ENCODE measurements around the gene WSB1.

Gene WSB1

DNA sequence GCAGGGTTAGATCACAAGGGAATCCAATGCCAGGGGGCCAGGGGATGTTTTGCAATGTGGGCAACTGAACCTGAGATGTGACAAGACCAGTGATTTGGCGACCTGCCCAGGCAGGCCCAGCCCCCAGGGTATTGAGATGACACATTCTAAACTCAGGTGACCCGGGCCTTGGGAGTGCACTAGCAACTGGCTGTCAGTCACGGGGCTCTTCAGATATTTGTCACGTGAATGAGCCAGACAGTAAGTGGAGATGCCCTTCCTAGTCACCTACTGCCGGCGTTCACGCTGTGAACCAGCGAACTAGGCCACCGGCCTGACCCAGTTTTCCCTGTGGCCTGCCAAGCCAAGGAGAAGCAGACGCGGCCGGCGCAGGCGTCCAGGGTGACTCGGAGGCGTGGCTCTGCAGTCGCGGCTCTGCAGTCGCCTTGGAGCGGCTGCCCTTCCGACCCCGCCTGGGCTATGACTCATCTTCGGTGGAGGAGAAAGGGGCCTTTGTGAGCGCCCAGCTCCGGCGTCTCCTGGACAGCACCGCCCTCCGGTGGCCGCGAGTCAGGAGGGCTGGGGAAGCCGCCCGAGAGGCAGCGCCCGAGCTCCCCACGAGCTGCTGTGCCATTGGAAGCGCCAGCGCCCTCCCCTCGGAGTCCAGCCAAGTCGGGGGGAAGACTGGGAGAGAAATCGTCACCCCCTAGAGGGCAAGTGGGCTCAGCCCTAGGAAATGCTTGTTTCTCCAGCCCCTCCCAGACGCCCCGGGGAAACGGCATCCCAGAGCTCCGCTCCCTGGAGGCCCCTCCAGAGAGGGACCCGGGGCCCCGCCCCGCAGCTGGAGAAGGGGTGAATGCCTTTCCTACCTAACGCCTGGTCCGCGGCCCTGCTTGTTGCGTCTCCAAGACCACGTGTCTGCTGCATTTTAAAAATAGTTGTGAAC lies 38.8 kb downstream of the WSB1 start:
- H3K27me3 ChIP-seq (replicated peaks; ENCODE audit: control insufficient read depth, insufficient read depth, low read length, poor library complexity, severe bottlenecking), result no peaks in the 10 kb centered on the region
- peaks cover 12% of the 10 kb centered on the region for H3K4me1 ChIP-seq (ENCODE audit: control insufficient read depth, insufficient read depth, low read length, poor library complexity, severe bottlenecking)
- H3K4me3 ChIP-seq (ENCODE audit: insufficient read depth, low read depth, low read length, poor library complexity, severe bottlenecking), result peak overlapping the region; percentile 59
- peak overlapping the region; percentile 62 for H3K27ac ChIP-seq (ENCODE audit: insufficient read depth, low read length, poor library complexity, severe bottlenecking)
- H3K36me3 ChIP-seq (ENCODE audit: control insufficient read depth, insufficient read depth, low read length), result no peaks in the 10 kb centered on the region
- no peaks in the 10 kb centered on the region for H3K9me3 ChIP-seq (ENCODE audit: control insufficient read depth, low read length)
- DNase-seq, result peak; percentile 86 to 91 (median 88)

- H3K9me3 ChIP-seq (ENCODE audit: control insufficient read depth, low read length), result no peaks in the 10 kb centered on the region
- peaks cover 12% of the 10 kb centered on the region for H3K4me1 ChIP-seq (ENCODE audit: control insufficient read depth, insufficient read depth, low read length, poor library complexity, severe bottlenecking)
- no peaks in the 10 kb centered on the region for H3K36me3 ChIP-seq (ENCODE audit: control insufficient read depth, insufficient read depth, low read length)
- no peak for DNase-seq
- H3K4me3 ChIP-seq (ENCODE audit: insufficient read depth, low read depth, low read length, poor library complexity, severe bottlenecking), result peak overlapping the region; percentile 59
- H3K27ac ChIP-seq (ENCODE audit: insufficient read depth, low read length, poor library complexity, severe bottlenecking), result peak overlapping the region; percentile 62
- H3K27me3 ChIP-seq (replicated peaks; ENCODE audit: control insufficient read depth, insufficient read depth, low read length, poor library complexity, severe bottlenecking), result no peaks in the 10 kb centered on the region
These were observed 39.6 kb downstream of the WSB1 start for GRCh38 chr17:27333410-27333980.

DNA sequence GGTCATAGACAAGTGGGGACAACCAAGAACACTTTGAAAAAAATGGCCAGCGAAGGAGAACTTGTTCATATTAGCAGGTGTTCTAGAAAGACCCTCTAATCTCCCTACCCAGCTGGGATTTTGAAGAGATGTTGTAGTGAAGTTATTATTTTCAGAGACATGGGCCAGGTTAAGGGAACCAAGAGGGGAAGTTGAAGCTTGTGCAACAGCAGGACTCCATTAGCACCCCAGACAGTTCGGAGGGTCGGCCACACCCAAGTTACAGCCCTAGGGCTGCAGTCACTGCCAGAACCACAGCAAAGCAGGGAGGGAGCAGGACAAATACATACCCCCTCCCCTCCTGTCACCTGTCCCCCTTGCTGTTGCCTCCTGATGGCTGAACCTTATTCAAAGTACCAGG lies 42.3 kb downstream of the WSB1 start:
- Histone ChIP-seq H3K4me3 (ENCODE audit: insufficient read depth, low read depth, low read length, poor library complexity, severe bottlenecking) (no peak overlapping the region), H3K4me1 (ENCODE audit: control insufficient read depth, insufficient read depth, low read length, poor library complexity, severe bottlenecking) (peaks cover 12% of the 10 kb centered on the region), H3K9me3 (ENCODE audit: control insufficient read depth, low read length) (no peaks in the 10 kb centered on the region), H3K27ac (ENCODE audit: insufficient read depth, low read length, poor library complexity, severe bottlenecking) (no peak overlapping the region), H3K36me3 (ENCODE audit: control insufficient read depth, insufficient read depth, low read length) (no peaks in the 10 kb centered on the region), H3K27me3 (replicated peaks; ENCODE audit: control insufficient read depth, insufficient read depth, low read length, poor library complexity, severe bottlenecking) (no peaks in the 10 kb centered on the region)
- DNase-seq, result no peak

DNA sequence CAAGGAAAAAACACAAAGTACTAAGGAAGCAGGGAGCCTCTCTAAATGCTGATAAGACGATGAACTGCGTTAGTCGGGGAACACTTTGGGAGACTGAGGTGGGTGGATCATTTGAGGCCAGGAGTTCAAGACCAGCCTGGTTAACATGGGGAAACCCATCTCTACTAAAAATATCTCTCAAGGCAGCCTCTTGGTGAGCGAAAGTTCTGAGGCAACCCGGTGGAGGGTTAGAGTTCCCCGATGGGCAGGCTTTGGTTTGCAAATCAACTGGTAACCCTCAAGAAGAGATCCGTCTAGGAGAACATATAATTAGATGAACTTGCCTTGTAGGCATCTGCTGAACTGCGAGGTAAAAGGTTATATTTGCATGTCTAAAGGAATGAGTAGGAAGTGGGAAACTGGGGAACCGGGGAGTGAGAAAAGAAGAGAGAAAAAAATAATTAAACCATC lies 44.6 kb downstream of the WSB1 start:
- Histone ChIP-seq H3K4me3 (ENCODE audit: insufficient read depth, low read depth, low read length, poor library complexity, severe bottlenecking) (no peak overlapping the region), H3K36me3 (ENCODE audit: control insufficient read depth, insufficient read depth, low read length) (no peaks in the 10 kb centered on the region), H3K27ac (ENCODE audit: insufficient read depth, low read length, poor library complexity, severe bottlenecking) (no peak overlapping the region), H3K4me1 (ENCODE audit: control insufficient read depth, insufficient read depth, low read length, poor library complexity, severe bottlenecking) (peaks cover under 1% of the 10 kb centered on the region), H3K27me3 (replicated peaks; ENCODE audit: control insufficient read depth, insufficient read depth, low read length, poor library complexity, severe bottlenecking) (no peaks in the 10 kb centered on the region), H3K9me3 (ENCODE audit: control insufficient read depth, low read length) (no peaks in the 10 kb centered on the region)
- DNase-seq, result no peak

GRCh38 chr17:27339198-27339835 lies 45.4 kb downstream of the WSB1 start:
- no peak for DNase-seq

DNA sequence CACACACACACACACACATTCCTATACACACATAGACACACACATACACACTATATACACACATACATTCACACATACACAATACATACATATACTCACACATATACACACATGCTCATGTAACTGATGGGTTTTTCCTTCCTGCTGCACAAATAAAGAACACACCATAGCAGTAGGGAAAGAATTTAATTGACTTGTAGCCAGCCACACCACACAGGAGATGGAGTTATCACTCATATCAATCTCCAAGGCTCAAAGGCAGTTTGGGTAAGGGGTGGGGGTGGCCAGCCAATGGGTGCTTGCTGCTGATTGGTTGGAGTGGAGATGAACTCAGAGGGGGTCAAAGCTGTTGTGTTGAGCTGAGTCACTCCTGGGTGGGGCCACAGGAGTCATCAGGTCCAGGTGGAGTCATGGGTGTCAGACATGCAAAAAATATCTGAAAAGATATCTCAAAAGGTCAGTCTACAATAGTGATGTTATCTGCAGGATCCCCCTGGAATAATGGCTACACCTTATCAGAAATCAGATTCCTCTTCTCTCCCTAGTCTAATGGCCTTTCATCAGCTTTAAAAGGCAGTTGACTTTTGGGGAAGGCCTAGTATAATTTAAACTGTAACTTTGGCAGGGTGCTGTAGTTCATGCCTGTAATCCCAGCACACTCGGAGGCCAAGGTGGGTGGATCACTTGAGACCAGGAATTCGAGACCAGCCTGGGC lies 46.1 kb downstream of the WSB1 start:
- H3K27ac ChIP-seq (ENCODE audit: insufficient read depth, low read length, poor library complexity, severe bottlenecking), result no peak overlapping the region

More at GRCh38 chr17:27339198-27339835, 45.4 kb downstream of the WSB1 start:
- Histone ChIP-seq H3K4me1 (ENCODE audit: control insufficient read depth, insufficient read depth, low read length, poor library complexity, severe bottlenecking) (no peaks in the 10 kb centered on the region), H3K27me3 (replicated peaks; ENCODE audit: control insufficient read depth, insufficient read depth, low read length, poor library complexity, severe bottlenecking) (no peaks in the 10 kb centered on the region), H3K9me3 (ENCODE audit: control insufficient read depth, low read length) (no peaks in the 10 kb centered on the region), H3K27ac (ENCODE audit: insufficient read depth, low read length, poor library complexity, severe bottlenecking) (no peak overlapping the region), H3K4me3 (ENCODE audit: insufficient read depth, low read depth, low read length, poor library complexity, severe bottlenecking) (no peak overlapping the region), H3K36me3 (ENCODE audit: control insufficient read depth, insufficient read depth, low read length) (no peaks in the 10 kb centered on the region)

DNA sequence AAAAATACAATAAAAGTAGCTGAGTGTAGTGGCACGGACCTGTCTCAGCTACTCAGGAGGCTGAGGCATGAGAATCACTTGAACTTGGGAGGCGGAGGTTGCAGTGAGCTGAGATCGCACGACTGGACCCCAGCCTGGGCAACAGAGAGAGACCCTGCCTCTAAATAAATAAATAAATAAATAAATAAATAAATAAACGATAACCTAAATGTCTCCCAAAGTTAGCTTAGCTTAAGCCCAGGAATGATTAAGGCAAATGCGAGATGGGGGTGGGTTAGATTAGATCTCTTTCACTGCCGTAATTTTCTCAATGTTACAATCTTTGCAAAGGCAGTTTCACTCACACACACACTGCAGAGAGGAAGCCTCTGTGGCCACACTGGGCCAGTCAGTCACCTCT lies 46.7 kb downstream of the WSB1 start:
- DNase-seq, result no peak
- no peak overlapping the region for H3K27ac ChIP-seq (ENCODE audit: insufficient read depth, low read length, poor library complexity, severe bottlenecking)
- H3K4me1 ChIP-seq (ENCODE audit: control insufficient read depth, insufficient read depth, low read length, poor library complexity, severe bottlenecking), result no peaks in the 10 kb centered on the region
- no peaks in the 10 kb centered on the region for H3K9me3 ChIP-seq (ENCODE audit: control insufficient read depth, low read length)
- H3K36me3 ChIP-seq (ENCODE audit: control insufficient read depth, insufficient read depth, low read length), result no peaks in the 10 kb centered on the region
- H3K27me3 ChIP-seq (replicated peaks; ENCODE audit: control insufficient read depth, insufficient read depth, low read length, poor library complexity, severe bottlenecking), result no peaks in the 10 kb centered on the region
- no peak overlapping the region for H3K4me3 ChIP-seq (ENCODE audit: insufficient read depth, low read depth, low read length, poor library complexity, severe bottlenecking)

More for the DNA sequence above, 46.1 kb downstream of the WSB1 start:
- DNase-seq, result no peak
- Histone ChIP-seq H3K4me3 (ENCODE audit: insufficient read depth, low read depth, low read length, poor library complexity, severe bottlenecking) (no peak overlapping the region), H3K36me3 (ENCODE audit: control insufficient read depth, insufficient read depth, low read length) (no peaks in the 10 kb centered on the region), H3K4me1 (ENCODE audit: control insufficient read depth, insufficient read depth, low read length, poor library complexity, severe bottlenecking) (no peaks in the 10 kb centered on the region), H3K27me3 (replicated peaks; ENCODE audit: control insufficient read depth, insufficient read depth, low read length, poor library complexity, severe bottlenecking) (no peaks in the 10 kb centered on the region), H3K9me3 (ENCODE audit: control insufficient read depth, low read length) (no peaks in the 10 kb centered on the region)

GRCh38 chr17:27341041-27341471 lies 47.1 kb downstream of the WSB1 start:
- no peaks in the 10 kb centered on the region for H3K4me1 ChIP-seq (ENCODE audit: control insufficient read depth, insufficient read depth, low read length, poor library complexity, severe bottlenecking)
- no peaks in the 10 kb centered on the region for H3K27me3 ChIP-seq (replicated peaks; ENCODE audit: control insufficient read depth, insufficient read depth, low read length, poor library complexity, severe bottlenecking)
- no peak overlapping the region for H3K4me3 ChIP-seq (ENCODE audit: insufficient read depth, low read depth, low read length, poor library complexity, severe bottlenecking)
- DNase-seq, result no peak
- H3K36me3 ChIP-seq (ENCODE audit: control insufficient read depth, insufficient read depth, low read length), result no peaks in the 10 kb centered on the region
- H3K9me3 ChIP-seq (ENCODE audit: control insufficient read depth, low read length), result no peaks in the 10 kb centered on the region
- no peak overlapping the region for H3K27ac ChIP-seq (ENCODE audit: insufficient read depth, low read length, poor library complexity, severe bottlenecking)

DNA sequence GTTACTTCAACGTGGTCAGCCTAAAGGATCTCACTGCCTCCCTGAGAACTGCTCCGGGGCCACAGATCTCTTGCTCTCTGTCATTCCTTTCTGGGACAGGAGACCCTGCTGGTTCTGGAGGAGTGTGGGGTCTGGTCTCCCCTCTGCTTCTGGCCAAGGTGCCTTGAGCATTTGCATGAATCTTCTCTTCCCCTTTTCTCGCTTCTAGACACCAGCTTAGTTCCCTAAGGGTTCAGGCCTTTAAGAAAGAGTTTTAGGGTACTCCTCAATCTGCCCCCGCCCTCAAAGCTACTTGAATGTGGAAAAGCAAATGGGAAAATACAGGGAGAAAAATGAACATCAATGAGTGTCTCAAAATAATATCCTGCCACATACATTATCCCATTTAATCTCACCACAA lies 48.1 kb downstream of the WSB1 start:
- Histone ChIP-seq H3K4me3 (ENCODE audit: insufficient read depth, low read depth, low read length, poor library complexity, severe bottlenecking) (no peak overlapping the region), H3K9me3 (ENCODE audit: control insufficient read depth, low read length) (no peaks in the 10 kb centered on the region), H3K27me3 (replicated peaks; ENCODE audit: control insufficient read depth, insufficient read depth, low read length, poor library complexity, severe bottlenecking) (no peaks in the 10 kb centered on the region), H3K27ac (ENCODE audit: insufficient read depth, low read length, poor library complexity, severe bottlenecking) (no peak overlapping the region), H3K36me3 (ENCODE audit: control insufficient read depth, insufficient read depth, low read length) (no peaks in the 10 kb centered on the region), H3K4me1 (ENCODE audit: control insufficient read depth, insufficient read depth, low read length, poor library complexity, severe bottlenecking) (no peaks in the 10 kb centered on the region)
- no peak for DNase-seq

All from effector memory CD4-positive, alpha-beta T cell (primary cell).